Ureter (tissue), 1 donor: ENCODE data around the gene RTP5. TPM values are rescaled to one million over a fixed set of nuclear protein-coding genes. Genes with fewer than 3 reads are reported as not detected.

Experiments used
- DNase-seq: peaks from one replicate; pipeline ENCODE4 v3.0.0-alpha.2; 2020; ENCODE audit warnings: low spot score
- total RNA-seq: library from RNA; stranded (reverse); gene quantifications from one replicate; pipeline ENCODE4 v1.2.4, GENCODE V29; 2023
- donor health status: DM: yes; HTN: yes; CAD: no.

RTP5 gene
- total RNA-seq = 0.21 TPM

GRCh38 chr2:241869087-241869961 is at the start of gene RTP5:
Gene RTP5, plus strand, starts transcription at chr2:241869729. Its CDS starts 28 bp downstream, at chr2:241869757.
- DNase-seq = no peak

- DNase-seq = peak; percentile 29
These were observed 49.4 kb upstream of the RTP5 start for GRCh38 chr2:241819947-241820624.

GRCh38 chr2:241820625-241821384 is 48.7 kb upstream of the RTP5 start:
- DNase-seq = peak; percentile 36

- peak; percentile 40 for DNase-seq
These were observed 47.9 kb upstream of the RTP5 start for GRCh38 chr2:241821460-241822263.

- no peak for DNase-seq
These were observed 47.3 kb upstream of the RTP5 start for GRCh38 chr2:241822264-241822623.

GRCh38 chr2:241823531-241824437 is 45.7 kb upstream of the RTP5 start:
- peak; percentile 32 for DNase-seq

- no peak for DNase-seq
These were observed 42.1 kb upstream of the RTP5 start for GRCh38 chr2:241827394-241827793.

GRCh38 chr2:241833101-241833663 is 36.3 kb upstream of the RTP5 start:
- peak; percentile 58 for DNase-seq

GRCh38 chr2:241833756-241834526 is 35.6 kb upstream of the RTP5 start:
- peak; percentile 42 for DNase-seq

GRCh38 chr2:241834527-241835210 is 34.9 kb upstream of the RTP5 start:
- peak; percentile 35 for DNase-seq

- DNase-seq = no peak
These were observed 33.9 kb upstream of the RTP5 start for GRCh38 chr2:241835611-241836010.

- DNase-seq = no peak
These were observed 33.2 kb upstream of the RTP5 start for GRCh38 chr2:241836292-241836691.

GRCh38 chr2:241837197-241837965 is 32.1 kb upstream of the RTP5 start:
- DNase-seq = peak; percentile 10

- DNase-seq = peak; percentile 39
These were observed 28.1 kb upstream of the RTP5 start for GRCh38 chr2:241841181-241842066.

GRCh38 chr2:241842067-241842415 is 27.5 kb upstream of the RTP5 start:
- peak; percentile 35 for DNase-seq

- peak; percentile 70 for DNase-seq
These were observed 26.8 kb upstream of the RTP5 start for GRCh38 chr2:241842620-241843211.
